ENCODE data around the gene RPL18.
A peak's percentile ranks its signal among the peaks of the same experiment; 100 is the strongest.

The RPL18 gene

GRCh38 chr19:48635263-48635965 lies 16.4 kb upstream of the RPL18 start:
- DNase-seq (ENCODE audit: low read depth in 1 of 2, low spot score in 1 of 2) = peak in 1 of 2 experiments; percentile 58
- TF ChIP-seq POLR2AphosphoS5 (IDR thresholded peaks at IDR 0.05; ENCODE audit: low read depth) = peak; percentile 24; the same call in 1 of the 2 replicates
- TF ChIP-seq CTCF (IDR thresholded peaks at IDR 0.05; ENCODE audit: insufficient read depth, low read length) = no peak
- no peak for TF ChIP-seq REST (IDR thresholded peaks at IDR 0.05; ENCODE audit: insufficient replicate concordance, low read depth)
- no peak for TF ChIP-seq SPI1 (IDR thresholded peaks at IDR 0.05; ENCODE audit: borderline replicate concordance, low read depth)
- no peak for TF ChIP-seq GABPA (IDR thresholded peaks at IDR 0.05; ENCODE audit: low read depth)
- Histone ChIP-seq H3K27ac (replicated peaks) (peak overlapping the region; percentile 96), H3K27me3 (ENCODE audit: insufficient read depth, poor library complexity, severe bottlenecking) (no peaks in the 10 kb centered on the region), H3K4me3 (replicated peaks; ENCODE audit: insufficient read depth, low read length) (peak overlapping the region; percentile 87)

GRCh38 chr19:48634424-48635262 lies 15.7 kb upstream of the RPL18 start:
- peak; percentile 93 to 97 for DNase-seq (ENCODE audit: low read depth in 1 of 2, low spot score in 1 of 2)
- no peaks in the 10 kb centered on the region for H3K27me3 ChIP-seq (ENCODE audit: insufficient read depth, poor library complexity, severe bottlenecking)
- peak overlapping the region; percentile 87 for H3K4me3 ChIP-seq (replicated peaks; ENCODE audit: insufficient read depth, low read length)
- peak overlapping the region; percentile 67 for H3K27ac ChIP-seq (replicated peaks)
- TF ChIP-seq SPI1 (IDR thresholded peaks at IDR 0.05; ENCODE audit: borderline replicate concordance, low read depth) (peak; percentile 15; the same call in 1 of the 2 replicates), GABPA (IDR thresholded peaks at IDR 0.05; ENCODE audit: low read depth) (peak; percentile 5; the same call in 1 of the 2 replicates), REST (IDR thresholded peaks at IDR 0.05; ENCODE audit: insufficient replicate concordance, low read depth) (no peak), POLR2AphosphoS5 (IDR thresholded peaks at IDR 0.05; ENCODE audit: low read depth) (peak; percentile 78)

GRCh38 chr19:48634036-48634342 lies 15.0 kb upstream of the RPL18 start:
- no peak for TF ChIP-seq GABPA (IDR thresholded peaks at IDR 0.05; ENCODE audit: low read depth)
- DNase-seq (ENCODE audit: low read depth in 1 of 2, low spot score in 1 of 2) = no peak
- Histone ChIP-seq H3K27me3 (ENCODE audit: insufficient read depth, poor library complexity, severe bottlenecking) (no peaks in the 10 kb centered on the region), H3K4me3 (replicated peaks; ENCODE audit: insufficient read depth, low read length) (peak overlapping the region; percentile 26), H3K27ac (replicated peaks) (peak overlapping the region; percentile 67)

GRCh38 chr19:48633148-48634035 lies 14.4 kb upstream of the RPL18 start:
- TF ChIP-seq CTCF (IDR thresholded peaks at IDR 0.05; ENCODE audit: insufficient read depth, low read length) (no peak), REST (IDR thresholded peaks at IDR 0.05; ENCODE audit: insufficient replicate concordance, low read depth) (no peak), POLR2AphosphoS5 (IDR thresholded peaks at IDR 0.05; ENCODE audit: low read depth) (no peak; the same call in 1 of the 2 replicates), GABPA (IDR thresholded peaks at IDR 0.05; ENCODE audit: low read depth) (no peak), SPI1 (IDR thresholded peaks at IDR 0.05; ENCODE audit: borderline replicate concordance, low read depth) (no peak)
- no peak overlapping the region; the same call in 1 of the 2 replicates for H3K4me3 ChIP-seq (replicated peaks; ENCODE audit: insufficient read depth, low read length)
- H3K27ac ChIP-seq (replicated peaks) = peak overlapping the region; percentile 67
- DNase-seq (ENCODE audit: low read depth in 1 of 2, low spot score in 1 of 2) = no peak
- no peaks in the 10 kb centered on the region for H3K27me3 ChIP-seq (ENCODE audit: insufficient read depth, poor library complexity, severe bottlenecking)
